Measurements from ENCODE around the gene WNT11. TPM values are rescaled to one million over a fixed set of nuclear protein-coding genes. Genes with fewer than 3 reads are reported as not detected.

The WNT11 gene
- total and polyA plus RNA-seq, 2 of the 13 experiments (the other 11 are each of a cell fraction or from before 2014, with no cell fraction given): 0.34 to 0.66 TPM

DNA sequence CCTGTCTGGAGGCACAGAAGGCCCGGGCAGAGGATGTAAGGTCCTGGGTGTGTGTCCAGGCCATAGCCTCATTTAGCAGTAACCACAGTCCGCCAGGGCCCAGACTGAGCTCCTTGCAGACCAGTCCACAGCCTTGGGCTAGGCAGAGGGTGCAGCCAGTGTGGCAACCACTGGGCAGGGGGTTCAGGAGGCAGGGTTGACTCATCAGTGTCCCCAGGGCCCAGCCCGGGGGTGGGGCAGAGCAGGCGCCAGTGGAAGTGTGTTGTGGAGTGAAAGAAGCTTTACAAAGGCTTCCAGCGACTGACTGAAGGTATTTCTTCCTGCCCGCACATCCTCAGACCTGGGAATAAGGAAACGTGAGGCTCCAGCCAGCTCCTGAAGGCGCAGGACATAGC lies 27.7 kb upstream of the WNT11 start (continued):
- TF ChIP-seq, protein P1, sequence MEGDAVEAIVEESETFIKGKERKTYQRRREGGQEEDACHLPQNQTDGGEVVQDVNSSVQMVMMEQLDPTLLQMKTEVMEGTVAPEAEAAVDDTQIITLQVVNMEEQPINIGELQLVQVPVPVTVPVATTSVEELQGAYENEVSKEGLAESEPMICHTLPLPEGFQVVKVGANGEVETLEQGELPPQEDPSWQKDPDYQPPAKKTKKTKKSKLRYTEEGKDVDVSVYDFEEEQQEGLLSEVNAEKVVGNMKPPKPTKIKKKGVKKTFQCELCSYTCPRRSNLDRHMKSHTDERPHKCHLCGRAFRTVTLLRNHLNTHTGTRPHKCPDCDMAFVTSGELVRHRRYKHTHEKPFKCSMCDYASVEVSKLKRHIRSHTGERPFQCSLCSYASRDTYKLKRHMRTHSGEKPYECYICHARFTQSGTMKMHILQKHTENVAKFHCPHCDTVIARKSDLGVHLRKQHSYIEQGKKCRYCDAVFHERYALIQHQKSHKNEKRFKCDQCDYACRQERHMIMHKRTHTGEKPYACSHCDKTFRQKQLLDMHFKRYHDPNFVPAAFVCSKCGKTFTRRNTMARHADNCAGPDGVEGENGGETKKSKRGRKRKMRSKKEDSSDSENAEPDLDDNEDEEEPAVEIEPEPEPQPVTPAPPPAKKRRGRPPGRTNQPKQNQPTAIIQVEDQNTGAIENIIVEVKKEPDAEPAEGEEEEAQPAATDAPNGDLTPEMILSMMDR (CRISPR knock-in tag; IDR thresholded peaks at IDR 0.05): no peak
- 0 out of 2 replicates have a peak, but pooled peaks have one; percentile 12 for TF ChIP-seq KDM2A (CRISPR knock-in tag; IDR thresholded peaks at IDR 0.05; ENCODE audit: borderline replicate concordance, low read depth)
- TF ChIP-seq ZNF607 (CRISPR knock-in tag; IDR thresholded peaks at IDR 0.05; ENCODE audit: borderline replicate concordance): no peak
- TF ChIP-seq, protein P2, sequence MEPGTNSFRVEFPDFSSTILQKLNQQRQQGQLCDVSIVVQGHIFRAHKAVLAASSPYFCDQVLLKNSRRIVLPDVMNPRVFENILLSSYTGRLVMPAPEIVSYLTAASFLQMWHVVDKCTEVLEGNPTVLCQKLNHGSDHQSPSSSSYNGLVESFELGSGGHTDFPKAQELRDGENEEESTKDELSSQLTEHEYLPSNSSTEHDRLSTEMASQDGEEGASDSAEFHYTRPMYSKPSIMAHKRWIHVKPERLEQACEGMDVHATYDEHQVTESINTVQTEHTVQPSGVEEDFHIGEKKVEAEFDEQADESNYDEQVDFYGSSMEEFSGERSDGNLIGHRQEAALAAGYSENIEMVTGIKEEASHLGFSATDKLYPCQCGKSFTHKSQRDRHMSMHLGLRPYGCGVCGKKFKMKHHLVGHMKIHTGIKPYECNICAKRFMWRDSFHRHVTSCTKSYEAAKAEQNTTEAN (CRISPR knock-in tag; conservative IDR thresholded peaks at IDR 0.05): no peak
- TF ChIP-seq CSRNP1 (CRISPR knock-in tag; IDR thresholded peaks at IDR 0.05): peak; percentile 62; the same call in 1 of the 2 replicates
- TF ChIP-seq ARID2 (CRISPR knock-in tag; IDR thresholded peaks at IDR 0.05; ENCODE audit: borderline replicate concordance): 0 out of 2 replicates have a peak, but pooled peaks have one; percentile 66
- TF ChIP-seq MEIS1 (CRISPR knock-in tag; IDR thresholded peaks at IDR 0.05; ENCODE audit: borderline replicate concordance): no peak
- peak; percentile 8 for TF ChIP-seq SAP130 (CRISPR knock-in tag; IDR thresholded peaks at IDR 0.05; ENCODE audit: low read depth)
- TF ChIP-seq SUZ12 (IDR thresholded peaks at IDR 0.05; ENCODE audit: low read depth, low read length): no peak
- no peak for TF ChIP-seq ZNF513 (CRISPR knock-in tag; conservative IDR thresholded peaks at IDR 0.05)
